ENCODE measurements around the gene CCDC33.

Gene CCDC33

GRCh38 chr15:74370471-74370870 is 134.3 kb downstream of the CCDC33 start:
- H3K27me3 ChIP-seq (ENCODE audit: insufficient read depth, low read length, poor library complexity) = no peaks in the 10 kb centered on the region
- WGBS (ENCODE audit: extremely low coverage, insufficient coverage, low lambda C conversion rate) = no CpG with 5 or more reads among the region's 5 CpGs
- H2BK15ac ChIP-seq (replicated peaks; ENCODE audit: low read depth) = no peak overlapping the region
- no peak overlapping the region for H3K4me3 ChIP-seq (ENCODE audit: low read length)
- no peak overlapping the region for H3K18ac ChIP-seq (ENCODE audit: low read length)
- H3K79me1 ChIP-seq (ENCODE audit: low read length) = no peaks in the 10 kb centered on the region
- H2BK5ac ChIP-seq (ENCODE audit: low read length) = no peak overlapping the region
- DNase-seq = no peak
- peaks cover 3% of the 10 kb centered on the region for H3K4me1 ChIP-seq (ENCODE audit: control insufficient read depth, low read depth, low read length)
- H3K9ac ChIP-seq (ENCODE audit: low read length) = no peak overlapping the region
- no peak overlapping the region for H3K4me2 ChIP-seq (ENCODE audit: low read length)
- no peaks in the 10 kb centered on the region for H3K79me2 ChIP-seq (ENCODE audit: control insufficient read depth, insufficient read depth, low read length)
- H3K36me3 ChIP-seq (ENCODE audit: control insufficient read depth, insufficient read depth, low read length) = no peaks in the 10 kb centered on the region
- no peak overlapping the region for H2BK120ac ChIP-seq (ENCODE audit: low read depth, low read length)
- H3K56ac ChIP-seq (ENCODE audit: low read length) = no peak overlapping the region
- H3K27ac ChIP-seq (ENCODE audit: low read depth, low read length) = no peak overlapping the region
- H3K23ac ChIP-seq (ENCODE audit: low read length) = no peak overlapping the region
- H4K5ac ChIP-seq (ENCODE audit: low read length) = no peak overlapping the region
- no peak overlapping the region for H2AK5ac ChIP-seq (ENCODE audit: low read length)
- H4K8ac ChIP-seq (ENCODE audit: low read depth, low read length) = no peak overlapping the region
- H3K4ac ChIP-seq (ENCODE audit: low read depth, low read length) = no peak overlapping the region

GRCh38 chr15:74373056-74373650 is 137.0 kb downstream of the CCDC33 start:
- WGBS (ENCODE audit: extremely low coverage, insufficient coverage, low lambda C conversion rate) = no CpG with 5 or more reads among the region's 13 CpGs
- Histone ChIP-seq H2BK5ac (ENCODE audit: low read length) (no peak overlapping the region), H3K4me1 (ENCODE audit: control insufficient read depth, low read depth, low read length) (no peaks in the 10 kb centered on the region), H3K56ac (ENCODE audit: low read length) (peak overlapping the region; percentile 81), H2AK5ac (ENCODE audit: low read length) (no peak overlapping the region), H2BK120ac (ENCODE audit: low read depth, low read length) (no peak overlapping the region), H3K36me3 (ENCODE audit: control insufficient read depth, insufficient read depth, low read length) (no peaks in the 10 kb centered on the region), H2BK15ac (replicated peaks; ENCODE audit: low read depth) (no peak overlapping the region), H3K4me2 (ENCODE audit: low read length) (no peak overlapping the region), H3K27ac (ENCODE audit: low read depth, low read length) (no peak overlapping the region), H4K8ac (ENCODE audit: low read depth, low read length) (no peak overlapping the region), H3K27me3 (ENCODE audit: insufficient read depth, low read length, poor library complexity) (no peaks in the 10 kb centered on the region), H3K4me3 (ENCODE audit: low read length) (no peak overlapping the region), H3K9ac (ENCODE audit: low read length) (peak overlapping the region; percentile 39), H3K79me1 (ENCODE audit: low read length) (no peaks in the 10 kb centered on the region), H3K23ac (ENCODE audit: low read length) (no peak overlapping the region), H3K79me2 (ENCODE audit: control insufficient read depth, insufficient read depth, low read length) (no peaks in the 10 kb centered on the region), H3K18ac (ENCODE audit: low read length) (no peak overlapping the region), H4K5ac (ENCODE audit: low read length) (no peak overlapping the region), H3K4ac (ENCODE audit: low read depth, low read length) (no peak overlapping the region)
- DNase-seq = no peak

GRCh38 chr15:74373731-74374647 is 137.9 kb downstream of the CCDC33 start:
- no peak overlapping the region for H3K23ac ChIP-seq (ENCODE audit: low read length)
- DNase-seq = peak; percentile 96
- no peak overlapping the region for H2BK120ac ChIP-seq (ENCODE audit: low read depth, low read length)
- no CpG with 5 or more reads among the region's 62 CpGs for WGBS (ENCODE audit: extremely low coverage, insufficient coverage, low lambda C conversion rate)
- H3K79me1 ChIP-seq (ENCODE audit: low read length) = no peaks in the 10 kb centered on the region
- peak overlapping the region; percentile 93 for H3K4me2 ChIP-seq (ENCODE audit: low read length)
- no peak overlapping the region for H3K18ac ChIP-seq (ENCODE audit: low read length)
- H3K27ac ChIP-seq (ENCODE audit: low read depth, low read length) = no peak overlapping the region
- H3K79me2 ChIP-seq (ENCODE audit: control insufficient read depth, insufficient read depth, low read length) = no peaks in the 10 kb centered on the region
- no peaks in the 10 kb centered on the region for H3K4me1 ChIP-seq (ENCODE audit: control insufficient read depth, low read depth, low read length)
- H2BK5ac ChIP-seq (ENCODE audit: low read length) = no peak overlapping the region
- H3K56ac ChIP-seq (ENCODE audit: low read length) = peak overlapping the region; percentile 84
- no peaks in the 10 kb centered on the region for H3K27me3 ChIP-seq (ENCODE audit: insufficient read depth, low read length, poor library complexity)
- peak overlapping the region; percentile 74 for H3K9ac ChIP-seq (ENCODE audit: low read length)
- no peak overlapping the region for H3K4ac ChIP-seq (ENCODE audit: low read depth, low read length)
- H2BK15ac ChIP-seq (replicated peaks; ENCODE audit: low read depth) = no peak overlapping the region
- H3K4me3 ChIP-seq (ENCODE audit: low read length) = peak overlapping the region; percentile 1
- H4K8ac ChIP-seq (ENCODE audit: low read depth, low read length) = no peak overlapping the region
- H4K5ac ChIP-seq (ENCODE audit: low read length) = no peak overlapping the region
- no peaks in the 10 kb centered on the region for H3K36me3 ChIP-seq (ENCODE audit: control insufficient read depth, insufficient read depth, low read length)
- no peak overlapping the region for H2AK5ac ChIP-seq (ENCODE audit: low read length)

- Histone ChIP-seq H2BK15ac (replicated peaks; ENCODE audit: low read depth) (no peak overlapping the region), H3K56ac (ENCODE audit: low read length) (peak overlapping the region; percentile 76), H3K79me1 (ENCODE audit: low read length) (no peaks in the 10 kb centered on the region), H3K9ac (ENCODE audit: low read length) (peak overlapping the region; percentile 33), H3K36me3 (ENCODE audit: control insufficient read depth, insufficient read depth, low read length) (no peaks in the 10 kb centered on the region), H3K18ac (ENCODE audit: low read length) (no peak overlapping the region), H3K4me2 (ENCODE audit: low read length) (peak overlapping the region; percentile 93), H4K8ac (ENCODE audit: low read depth, low read length) (no peak overlapping the region), H2AK5ac (ENCODE audit: low read length) (no peak overlapping the region), H2BK120ac (ENCODE audit: low read depth, low read length) (no peak overlapping the region), H3K23ac (ENCODE audit: low read length) (no peak overlapping the region), H3K4ac (ENCODE audit: low read depth, low read length) (no peak overlapping the region), H2BK5ac (ENCODE audit: low read length) (no peak overlapping the region), H3K4me1 (ENCODE audit: control insufficient read depth, low read depth, low read length) (no peaks in the 10 kb centered on the region), H3K79me2 (ENCODE audit: control insufficient read depth, insufficient read depth, low read length) (no peaks in the 10 kb centered on the region), H3K27ac (ENCODE audit: low read depth, low read length) (no peak overlapping the region), H3K27me3 (ENCODE audit: insufficient read depth, low read length, poor library complexity) (no peaks in the 10 kb centered on the region), H3K4me3 (ENCODE audit: low read length) (no peak overlapping the region), H4K5ac (ENCODE audit: low read length) (no peak overlapping the region)
- no peak for DNase-seq
- WGBS (ENCODE audit: extremely low coverage, insufficient coverage, low lambda C conversion rate) = no CpG with 5 or more reads among the region's 11 CpGs
Measured at GRCh38 chr15:74374648-74375302, 138.6 kb downstream of the CCDC33 start.

GRCh38 chr15:74375303-74375693 is 139.2 kb downstream of the CCDC33 start:
- no peak overlapping the region for H2BK5ac ChIP-seq (ENCODE audit: low read length)
- H2BK15ac ChIP-seq (replicated peaks; ENCODE audit: low read depth) = no peak overlapping the region
- no peak overlapping the region for H2AK5ac ChIP-seq (ENCODE audit: low read length)
- no peak overlapping the region for H4K8ac ChIP-seq (ENCODE audit: low read depth, low read length)
- H3K79me2 ChIP-seq (ENCODE audit: control insufficient read depth, insufficient read depth, low read length) = no peaks in the 10 kb centered on the region
- H3K36me3 ChIP-seq (ENCODE audit: control insufficient read depth, insufficient read depth, low read length) = no peaks in the 10 kb centered on the region
- no peak overlapping the region for H3K4me3 ChIP-seq (ENCODE audit: low read length)
- H3K4me2 ChIP-seq (ENCODE audit: low read length) = no peak overlapping the region
- peak; percentile 89 for DNase-seq
- no peak overlapping the region for H2BK120ac ChIP-seq (ENCODE audit: low read depth, low read length)
- no peaks in the 10 kb centered on the region for H3K79me1 ChIP-seq (ENCODE audit: low read length)
- H3K27ac ChIP-seq (ENCODE audit: low read depth, low read length) = no peak overlapping the region
- WGBS (ENCODE audit: extremely low coverage, insufficient coverage, low lambda C conversion rate) = no CpG with 5 or more reads among the region's 9 CpGs
- no peak overlapping the region for H3K4ac ChIP-seq (ENCODE audit: low read depth, low read length)
- H3K27me3 ChIP-seq (ENCODE audit: insufficient read depth, low read length, poor library complexity) = no peaks in the 10 kb centered on the region
- H3K9ac ChIP-seq (ENCODE audit: low read length) = no peak overlapping the region
- no peak overlapping the region for H3K18ac ChIP-seq (ENCODE audit: low read length)
- no peak overlapping the region for H3K56ac ChIP-seq (ENCODE audit: low read length)
- H3K4me1 ChIP-seq (ENCODE audit: control insufficient read depth, low read depth, low read length) = no peaks in the 10 kb centered on the region
- no peak overlapping the region for H4K5ac ChIP-seq (ENCODE audit: low read length)
- H3K23ac ChIP-seq (ENCODE audit: low read length) = no peak overlapping the region
